ENCODE results near the gene ITPKB. TPM values are rescaled to one million over a fixed set of nuclear protein-coding genes. Genes with fewer than 3 reads are reported as not detected.

ITPKB gene
- total RNA-seq, 2 donors from 2014 or later = 22.4 to 28.3 TPM

DNA sequence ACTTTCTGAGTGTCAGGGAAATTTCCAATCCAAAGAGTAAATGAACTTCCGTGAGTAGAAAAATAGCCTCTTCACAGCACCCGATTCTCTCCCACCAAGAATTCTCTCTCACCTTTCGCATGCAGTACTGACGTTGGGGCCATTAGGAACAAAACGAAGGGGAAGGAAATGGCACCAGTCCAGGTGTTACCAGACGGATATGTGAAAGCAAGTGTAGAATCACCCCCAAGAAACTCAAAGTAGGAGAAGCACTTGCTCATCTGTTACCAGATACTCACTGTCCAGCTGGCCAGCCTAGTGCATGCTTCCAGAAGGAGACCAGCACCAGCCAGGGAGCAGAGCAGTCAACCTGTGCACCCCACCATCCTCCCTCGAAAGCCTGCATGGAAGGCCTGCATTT is 55.1 kb downstream of the ITPKB start:
- Histone ChIP-seq H3K27me3 (ENCODE audit: control insufficient read depth, insufficient read depth, low read length, poor library complexity, severe bottlenecking) (no peaks in the 10 kb centered on the region), H3K9ac (ENCODE audit: extremely low read depth, low read length, poor library complexity, severe bottlenecking) (no peak overlapping the region), H3K36me3 (ENCODE audit: control insufficient read depth, insufficient read depth, low read length) (no peaks in the 10 kb centered on the region), H3K4me3 (ENCODE audit: low read length) (no peak overlapping the region), H3K4me1 (ENCODE audit: control insufficient read depth, insufficient read depth, low read length) (peaks cover 29% of the 10 kb centered on the region), H3K9me3 (ENCODE audit: control insufficient read depth, low read length) (no peaks in the 10 kb centered on the region), H3K27ac (ENCODE audit: low read depth, low read length) (no peak overlapping the region)
- H3K4me3 Mint-ChIP-seq = no peak overlapping the region
- peaks cover 22% of the 10 kb centered on the region for H3K36me3 Mint-ChIP-seq (ENCODE audit: low read depth)
- no peaks in the 10 kb centered on the region for H3K9me3 Mint-ChIP-seq
- H3K27me3 Mint-ChIP-seq (ENCODE audit: insufficient read depth) = peaks cover 26% of the 10 kb centered on the region
- peaks cover 48% of the 10 kb centered on the region for H3K4me1 Mint-ChIP-seq
- TF ChIP-seq, protein P1, sequence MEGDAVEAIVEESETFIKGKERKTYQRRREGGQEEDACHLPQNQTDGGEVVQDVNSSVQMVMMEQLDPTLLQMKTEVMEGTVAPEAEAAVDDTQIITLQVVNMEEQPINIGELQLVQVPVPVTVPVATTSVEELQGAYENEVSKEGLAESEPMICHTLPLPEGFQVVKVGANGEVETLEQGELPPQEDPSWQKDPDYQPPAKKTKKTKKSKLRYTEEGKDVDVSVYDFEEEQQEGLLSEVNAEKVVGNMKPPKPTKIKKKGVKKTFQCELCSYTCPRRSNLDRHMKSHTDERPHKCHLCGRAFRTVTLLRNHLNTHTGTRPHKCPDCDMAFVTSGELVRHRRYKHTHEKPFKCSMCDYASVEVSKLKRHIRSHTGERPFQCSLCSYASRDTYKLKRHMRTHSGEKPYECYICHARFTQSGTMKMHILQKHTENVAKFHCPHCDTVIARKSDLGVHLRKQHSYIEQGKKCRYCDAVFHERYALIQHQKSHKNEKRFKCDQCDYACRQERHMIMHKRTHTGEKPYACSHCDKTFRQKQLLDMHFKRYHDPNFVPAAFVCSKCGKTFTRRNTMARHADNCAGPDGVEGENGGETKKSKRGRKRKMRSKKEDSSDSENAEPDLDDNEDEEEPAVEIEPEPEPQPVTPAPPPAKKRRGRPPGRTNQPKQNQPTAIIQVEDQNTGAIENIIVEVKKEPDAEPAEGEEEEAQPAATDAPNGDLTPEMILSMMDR (conservative IDR thresholded peaks at IDR 0.05) = no peak
- DNase-seq = no peak
- H3K27ac Mint-ChIP-seq = no peak overlapping the region
- WGBS, 2 experiments (ENCODE audit: insufficient coverage in 1 of 2, insufficient read length in 1 of 2) = 90 to 93% methylated on average over 7 of the region's 7 CpGs

DNA sequence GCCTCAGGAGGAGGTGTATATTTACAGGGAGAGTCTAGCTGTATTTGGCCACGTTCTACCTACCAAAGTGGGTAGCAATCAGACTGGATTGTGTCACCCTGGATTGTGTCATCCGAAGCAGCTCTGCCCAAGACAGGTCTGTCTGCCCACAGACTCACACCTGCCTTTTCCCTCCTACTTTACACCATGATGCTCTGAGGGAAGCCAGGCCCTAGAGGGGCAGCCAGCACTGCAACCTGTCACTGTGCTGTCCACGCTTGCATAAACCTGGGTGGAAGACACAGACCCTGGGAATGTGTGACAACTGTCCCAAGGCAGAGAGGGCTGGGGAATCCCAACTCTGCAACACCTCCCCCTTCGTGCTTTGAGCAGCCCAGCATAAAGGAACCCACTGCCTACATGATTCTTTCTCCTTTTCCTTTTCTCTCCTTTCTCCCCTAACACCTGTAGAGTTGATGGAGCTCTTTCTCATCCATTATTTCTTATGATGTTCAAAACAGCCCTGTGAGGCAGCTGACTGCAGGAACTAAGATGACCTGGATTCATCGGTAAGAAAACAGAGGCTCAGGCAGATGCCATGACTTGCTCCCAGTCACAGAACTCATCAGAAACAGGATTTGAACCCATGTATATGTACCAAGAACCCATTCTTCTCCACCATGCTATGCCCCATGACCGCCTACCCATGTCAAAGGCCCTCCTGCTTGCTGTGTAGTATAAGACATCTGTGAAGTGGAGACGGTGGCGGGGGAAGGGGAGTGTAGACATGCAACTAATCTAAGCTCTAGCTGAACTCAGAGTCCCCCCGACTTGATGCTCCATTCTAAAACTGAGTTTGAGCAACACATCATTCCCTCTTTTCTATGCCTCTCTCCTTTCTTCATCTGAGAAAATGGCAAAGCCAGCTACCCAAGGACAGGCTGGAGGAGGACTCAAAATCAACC is 55.9 kb downstream of the ITPKB start:
- Histone ChIP-seq H3K27ac (ENCODE audit: low read depth, low read length) (no peak overlapping the region), H3K9ac (ENCODE audit: extremely low read depth, low read length, poor library complexity, severe bottlenecking) (no peak overlapping the region), H3K4me3 (ENCODE audit: low read length) (no peak overlapping the region), H3K4me1 (ENCODE audit: control insufficient read depth, insufficient read depth, low read length) (peaks cover 21% of the 10 kb centered on the region), H3K36me3 (ENCODE audit: control insufficient read depth, insufficient read depth, low read length) (no peaks in the 10 kb centered on the region), H3K9me3 (ENCODE audit: control insufficient read depth, low read length) (no peaks in the 10 kb centered on the region), H3K27me3 (ENCODE audit: control insufficient read depth, insufficient read depth, low read length, poor library complexity, severe bottlenecking) (no peaks in the 10 kb centered on the region)
- TF ChIP-seq, protein P1 (conservative IDR thresholded peaks at IDR 0.05) = no peak
- 87 to 89% methylated on average over 4 to 9 of the region's 9 CpGs for WGBS, 2 experiments (ENCODE audit: insufficient coverage in 1 of 2, insufficient read length in 1 of 2)
- H3K27ac Mint-ChIP-seq = no peak overlapping the region
- H3K36me3 Mint-ChIP-seq (ENCODE audit: low read depth) = peaks cover 25% of the 10 kb centered on the region
- H3K4me3 Mint-ChIP-seq = no peak overlapping the region
- no peak for DNase-seq
- H3K27me3 Mint-ChIP-seq (ENCODE audit: insufficient read depth) = peaks cover 26% of the 10 kb centered on the region
- peaks cover 46% of the 10 kb centered on the region for H3K4me1 Mint-ChIP-seq
- H3K9me3 Mint-ChIP-seq = no peaks in the 10 kb centered on the region

DNA sequence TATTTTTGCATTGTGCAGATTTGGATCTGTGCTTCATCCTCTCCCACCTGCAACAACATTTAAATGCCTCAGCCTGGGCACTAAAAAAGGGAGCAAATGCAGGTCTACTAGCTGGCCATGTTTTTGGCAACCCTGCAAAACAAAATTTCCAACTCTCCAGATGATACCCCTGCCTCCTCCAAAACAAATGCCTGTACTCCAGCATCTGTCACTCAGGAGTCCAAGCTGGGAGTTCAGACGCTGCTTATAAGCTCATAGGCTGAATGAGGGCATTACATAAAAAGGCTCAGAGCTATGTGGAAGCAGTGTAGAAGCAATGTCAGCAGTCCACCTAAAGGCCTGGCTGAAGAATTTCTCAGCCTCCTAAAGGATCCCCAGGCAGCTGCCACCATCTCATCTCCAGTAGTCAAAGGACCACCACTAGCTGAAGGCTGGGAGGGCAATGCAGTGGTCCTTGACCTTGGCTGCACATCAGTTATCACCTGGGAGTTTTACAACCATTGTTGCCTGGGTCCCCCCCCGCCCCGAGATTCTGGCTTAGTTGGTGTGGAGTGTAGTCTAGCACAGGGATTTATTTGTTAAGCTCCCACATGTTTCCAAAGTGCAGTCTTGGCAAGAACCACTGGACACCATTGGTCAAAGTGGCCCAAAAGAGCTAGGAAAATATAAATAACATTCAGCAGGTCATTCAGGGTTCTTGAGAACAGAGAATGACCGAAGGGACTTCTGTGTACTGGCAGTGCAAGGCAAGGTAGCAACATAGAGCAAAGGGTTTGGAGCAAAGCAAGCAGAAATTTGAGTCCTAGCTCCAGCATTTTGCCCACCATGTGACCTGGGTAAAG is 57.2 kb downstream of the ITPKB start:
- peaks cover 24% of the 10 kb centered on the region for H3K36me3 Mint-ChIP-seq (ENCODE audit: low read depth)
- WGBS, 2 experiments (ENCODE audit: insufficient coverage in 1 of 2, insufficient read length in 1 of 2) = 92 to 100% methylated on average over 1 to 4 of the region's 4 CpGs
- TF ChIP-seq, protein P1 (conservative IDR thresholded peaks at IDR 0.05) = no peak
- H3K27ac ChIP-seq (ENCODE audit: low read depth, low read length) = no peak overlapping the region
- H3K4me1 Mint-ChIP-seq = peaks cover 44% of the 10 kb centered on the region
- H3K9ac ChIP-seq (ENCODE audit: extremely low read depth, low read length, poor library complexity, severe bottlenecking) = no peak overlapping the region
- H3K9me3 ChIP-seq (ENCODE audit: control insufficient read depth, low read length) = no peaks in the 10 kb centered on the region
- no peak overlapping the region for H3K4me3 ChIP-seq (ENCODE audit: low read length)
- H3K27ac Mint-ChIP-seq = no peak overlapping the region
- H3K9me3 Mint-ChIP-seq = no peaks in the 10 kb centered on the region
- H3K36me3 ChIP-seq (ENCODE audit: control insufficient read depth, insufficient read depth, low read length) = no peaks in the 10 kb centered on the region
- H3K4me3 Mint-ChIP-seq = no peak overlapping the region
- H3K27me3 ChIP-seq (ENCODE audit: control insufficient read depth, insufficient read depth, low read length, poor library complexity, severe bottlenecking) = no peaks in the 10 kb centered on the region
- no peak for DNase-seq
- peaks cover 28% of the 10 kb centered on the region for H3K27me3 Mint-ChIP-seq (ENCODE audit: insufficient read depth)
- H3K4me1 ChIP-seq (ENCODE audit: control insufficient read depth, insufficient read depth, low read length) = peaks cover 17% of the 10 kb centered on the region
